ENCODE results near the gene AQP6. TPM values are rescaled to one million over a fixed set of nuclear protein-coding genes. Genes with fewer than 3 reads are reported as not detected.

Gene AQP6
- polyA plus RNA-seq, 1 of the 3 experiments (the other 2 are of a cell fraction) = 0.10 TPM

DNA sequence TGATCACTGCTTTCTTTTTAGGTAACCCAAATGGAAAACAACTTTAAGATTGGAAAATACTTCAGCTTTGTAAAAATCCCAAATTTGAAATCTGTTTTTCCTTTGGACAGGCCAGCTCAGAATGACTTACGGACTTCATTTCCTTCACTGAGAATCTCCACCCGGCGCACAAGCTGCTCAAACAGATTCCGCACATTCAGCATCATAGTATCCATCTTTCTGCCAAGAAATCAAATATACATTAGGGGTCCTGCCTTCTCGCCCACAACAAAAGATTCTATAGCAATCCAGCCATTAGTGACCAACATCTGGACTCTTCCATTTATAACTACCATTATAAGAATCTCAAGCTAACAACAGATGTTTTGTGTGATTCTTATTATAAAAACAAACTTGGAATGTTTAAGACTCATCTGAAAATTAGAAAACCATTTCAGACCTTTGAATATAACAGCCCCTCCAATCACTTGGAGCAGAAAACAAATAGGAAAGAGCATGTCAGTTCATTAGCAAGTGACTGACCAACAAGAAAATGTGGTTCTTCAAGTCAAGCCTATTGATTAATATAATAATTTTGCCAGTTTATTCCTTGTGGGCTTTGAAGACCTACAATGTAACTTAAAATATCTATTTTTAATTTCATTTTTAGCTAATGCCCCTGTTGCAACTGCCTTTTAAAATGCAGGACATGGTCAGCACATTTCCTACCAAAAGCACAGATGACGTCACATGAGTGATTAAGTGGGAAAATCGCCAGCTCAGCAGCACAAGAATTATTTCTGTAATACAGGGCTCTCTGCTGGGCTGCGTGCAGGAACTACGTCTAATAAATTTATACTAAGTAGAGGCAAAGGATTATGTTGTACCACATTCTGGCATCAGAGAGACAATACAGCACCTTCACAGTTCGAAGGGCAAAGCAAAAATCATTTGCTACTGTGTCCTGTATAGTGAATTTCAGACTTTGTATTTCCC, 44.0 kb downstream of the AQP6 start (continued):
- TF ChIP-seq, protein P1, sequence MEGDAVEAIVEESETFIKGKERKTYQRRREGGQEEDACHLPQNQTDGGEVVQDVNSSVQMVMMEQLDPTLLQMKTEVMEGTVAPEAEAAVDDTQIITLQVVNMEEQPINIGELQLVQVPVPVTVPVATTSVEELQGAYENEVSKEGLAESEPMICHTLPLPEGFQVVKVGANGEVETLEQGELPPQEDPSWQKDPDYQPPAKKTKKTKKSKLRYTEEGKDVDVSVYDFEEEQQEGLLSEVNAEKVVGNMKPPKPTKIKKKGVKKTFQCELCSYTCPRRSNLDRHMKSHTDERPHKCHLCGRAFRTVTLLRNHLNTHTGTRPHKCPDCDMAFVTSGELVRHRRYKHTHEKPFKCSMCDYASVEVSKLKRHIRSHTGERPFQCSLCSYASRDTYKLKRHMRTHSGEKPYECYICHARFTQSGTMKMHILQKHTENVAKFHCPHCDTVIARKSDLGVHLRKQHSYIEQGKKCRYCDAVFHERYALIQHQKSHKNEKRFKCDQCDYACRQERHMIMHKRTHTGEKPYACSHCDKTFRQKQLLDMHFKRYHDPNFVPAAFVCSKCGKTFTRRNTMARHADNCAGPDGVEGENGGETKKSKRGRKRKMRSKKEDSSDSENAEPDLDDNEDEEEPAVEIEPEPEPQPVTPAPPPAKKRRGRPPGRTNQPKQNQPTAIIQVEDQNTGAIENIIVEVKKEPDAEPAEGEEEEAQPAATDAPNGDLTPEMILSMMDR (IDR thresholded peaks at IDR 0.05) = no peak
- TF ChIP-seq JUND (IDR thresholded peaks at IDR 0.05) (no peak), RAD21 (IDR thresholded peaks at IDR 0.05; ENCODE audit: low read length) (peak; percentile 26; the same call in 1 of the 2 replicates), SIN3A (IDR thresholded peaks at IDR 0.05; ENCODE audit: borderline replicate concordance, low read depth, low read length) (no peak), RXRA (IDR thresholded peaks at IDR 0.05; ENCODE audit: borderline replicate concordance, low read depth) (no peak), MXI1 (IDR thresholded peaks at IDR 0.05; ENCODE audit: low read depth, low read length) (no peak)
- TF ChIP-seq, protein P2, sequence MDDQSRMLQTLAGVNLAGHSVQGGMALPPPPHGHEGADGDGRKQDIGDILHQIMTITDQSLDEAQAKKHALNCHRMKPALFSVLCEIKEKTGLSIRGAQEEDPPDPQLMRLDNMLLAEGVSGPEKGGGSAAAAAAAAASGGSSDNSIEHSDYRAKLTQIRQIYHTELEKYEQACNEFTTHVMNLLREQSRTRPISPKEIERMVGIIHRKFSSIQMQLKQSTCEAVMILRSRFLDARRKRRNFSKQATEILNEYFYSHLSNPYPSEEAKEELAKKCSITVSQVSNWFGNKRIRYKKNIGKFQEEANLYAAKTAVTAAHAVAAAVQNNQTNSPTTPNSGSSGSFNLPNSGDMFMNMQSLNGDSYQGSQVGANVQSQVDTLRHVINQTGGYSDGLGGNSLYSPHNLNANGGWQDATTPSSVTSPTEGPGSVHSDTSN (IDR thresholded peaks at IDR 0.05) = no peak
- TF ChIP-seq, protein P3, sequence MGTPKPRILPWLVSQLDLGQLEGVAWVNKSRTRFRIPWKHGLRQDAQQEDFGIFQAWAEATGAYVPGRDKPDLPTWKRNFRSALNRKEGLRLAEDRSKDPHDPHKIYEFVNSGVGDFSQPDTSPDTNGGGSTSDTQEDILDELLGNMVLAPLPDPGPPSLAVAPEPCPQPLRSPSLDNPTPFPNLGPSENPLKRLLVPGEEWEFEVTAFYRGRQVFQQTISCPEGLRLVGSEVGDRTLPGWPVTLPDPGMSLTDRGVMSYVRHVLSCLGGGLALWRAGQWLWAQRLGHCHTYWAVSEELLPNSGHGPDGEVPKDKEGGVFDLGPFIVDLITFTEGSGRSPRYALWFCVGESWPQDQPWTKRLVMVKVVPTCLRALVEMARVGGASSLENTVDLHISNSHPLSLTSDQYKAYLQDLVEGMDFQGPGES (IDR thresholded peaks at IDR 0.05; ENCODE audit: low read depth, low read length) = no peak

DNA sequence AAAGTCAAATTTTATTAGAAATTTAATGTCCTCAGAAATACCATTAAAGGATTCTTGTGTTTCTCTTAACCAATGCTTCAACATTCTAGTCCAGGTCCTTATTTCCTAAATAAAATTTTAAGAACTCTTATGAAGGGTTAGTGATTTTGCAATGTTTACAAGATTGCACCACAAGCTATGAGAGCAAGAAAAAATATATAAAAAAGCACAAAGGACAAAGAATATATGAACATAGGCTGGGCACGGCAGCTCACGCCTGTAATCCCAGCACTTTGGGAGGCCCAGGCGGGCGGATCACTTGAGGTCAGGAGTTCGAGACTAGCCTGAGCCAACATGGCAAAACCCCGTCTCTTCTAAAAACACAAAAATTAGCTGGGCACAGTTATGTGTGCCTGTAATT, 44.9 kb downstream of the AQP6 start:
- Histone ChIP-seq H3K9ac (no peak overlapping the region), H2AFZ (ENCODE audit: low read depth) (peak overlapping the region; percentile 79), H3K27ac (ENCODE audit: low read depth in 2 of 2, low read length in 1 of 2) (peak overlapping the region; percentile 55 to 58), H3K9me2 (no peaks in the 10 kb centered on the region), H3F3A (replicated peaks; ENCODE audit: insufficient read depth) (peaks cover 6% of the 10 kb centered on the region), H3K4me1 (ENCODE audit: control insufficient read depth in 1 of 2, insufficient read depth in 2 of 2, low read depth in 1 of 2, low read length in 1 of 2) (peaks cover 3 to 7% of the 10 kb centered on the region in 2 experiments; a peak in 3 of 4 replicates), H4K20me1 (ENCODE audit: insufficient read depth) (peaks cover 9% of the 10 kb centered on the region; the same call in 1 of the 2 replicates), H3K4me3 (ENCODE audit: low read depth in 2 of 2, low read length in 1 of 2) (no peak overlapping the region), H3K9me3 (no peaks in the 10 kb centered on the region), H3K27me3 (ENCODE audit: insufficient read depth) (no peaks in the 10 kb centered on the region), H3K36me3 (replicated peaks in 1 of 2; ENCODE audit: control insufficient read depth in 1 of 2, insufficient read depth in 2 of 2, low read length in 1 of 2) (peaks cover 0 to 4% of the 10 kb centered on the region in 2 experiments), H3K4me2 (peak overlapping the region; percentile 41; the same call in 1 of the 2 replicates), H3K79me2 (ENCODE audit: insufficient read depth) (peaks cover 100% of the 10 kb centered on the region)
- no peak for DNase-seq
- CTCF ChIA-PET = interaction anchor here (0.6 to 2.5 kb wide), 13 partner anchors 8 to 151 kb away, joined by 3 to 14 read pairs (median 4); partner anchors contain the start of gene RACGAP1
- WGBS (ENCODE audit: low lambda C conversion rate) = 98% methylated on average over 6 of the region's 6 CpGs
- TF ChIP-seq CHD2 (IDR thresholded peaks at IDR 0.05; ENCODE audit: low read length, partially characterized antibody) (no peak), SMC3 (IDR thresholded peaks at IDR 0.05; ENCODE audit: low read depth, low read length) (no peak)
- POLR2A ChIA-PET = interaction anchor here (1.0 to 2.0 kb wide), 4 partner anchors 10 to 150 kb away, joined by 3 to 8 read pairs (median 4); partner anchors contain the start of gene CERS5

Measured in SK-N-SH (cell line).